Stimulated activated CD8-positive, alpha-beta memory T cell treated with anti-CD3 and anti-CD28 coated beads, Interleukin-7, amount 100 ng/mL, for 24 hours (primary cell): Measurements from ENCODE around the gene CA7.
"Not testable (repeated sequence)": the region's sequence is repeated elsewhere in the genome, so short reads cannot be mapped to it uniquely, and the experiment has no call there.

ENCODE experiments used
- DNase-seq: peaks from one replicate; pipeline ENCODE4 v3.0.0-alpha.2; 2020; ENCODE audit warnings: low read depth

CA7 gene

GRCh38 chr16:66846831-66847230 is 2.6 kb downstream of the CA7 start:
- no peak for DNase-seq

- no peak for DNase-seq
Observed at GRCh38 chr16:66847533-66848067, 3.4 kb downstream of the CA7 start.

GRCh38 chr16:66848172-66848571 is 4.0 kb downstream of the CA7 start:
- no peak for DNase-seq

GRCh38 chr16:66849021-66849420 is 4.8 kb downstream of the CA7 start:
- DNase-seq: no peak

GRCh38 chr16:66849549-66849948 is 5.3 kb downstream of the CA7 start:
- DNase-seq: no peak

- no peak for DNase-seq
Observed at GRCh38 chr16:66850115-66850815, 6.1 kb downstream of the CA7 start.

- DNase-seq: no peak
Observed at GRCh38 chr16:66851166-66851964, 7.2 kb downstream of the CA7 start.

GRCh38 chr16:66853261-66854139 is 9.3 kb downstream of the CA7 start:
- no peak for DNase-seq

- DNase-seq: no peak
Observed at GRCh38 chr16:66856184-66856730, 12.0 kb downstream of the CA7 start.

GRCh38 chr16:66856801-66857200 is 12.6 kb downstream of the CA7 start:
- no peak for DNase-seq

DNA sequence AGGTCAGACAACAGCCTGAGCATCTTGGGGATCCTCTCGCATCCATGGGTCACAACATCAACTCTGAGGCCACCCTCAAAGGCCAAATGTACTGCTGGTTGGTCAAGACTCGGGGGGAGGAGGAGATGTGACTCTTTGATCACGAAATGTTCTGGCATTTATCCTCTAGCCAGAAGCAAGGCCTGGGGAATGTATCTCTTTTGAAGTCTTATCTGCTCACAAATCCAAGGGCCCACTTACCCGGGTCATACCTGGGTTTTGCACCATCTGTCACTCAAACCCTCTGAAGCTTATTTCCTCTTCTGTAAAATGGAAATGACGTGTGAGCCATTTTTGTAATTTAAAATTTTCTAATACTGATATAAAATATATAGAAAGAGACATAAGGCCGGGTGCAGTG is 13.2 kb downstream of the CA7 start:
- no peak for DNase-seq

- no peak for DNase-seq
Observed at GRCh38 chr16:66858740-66859396, 14.7 kb downstream of the CA7 start.

DNA sequence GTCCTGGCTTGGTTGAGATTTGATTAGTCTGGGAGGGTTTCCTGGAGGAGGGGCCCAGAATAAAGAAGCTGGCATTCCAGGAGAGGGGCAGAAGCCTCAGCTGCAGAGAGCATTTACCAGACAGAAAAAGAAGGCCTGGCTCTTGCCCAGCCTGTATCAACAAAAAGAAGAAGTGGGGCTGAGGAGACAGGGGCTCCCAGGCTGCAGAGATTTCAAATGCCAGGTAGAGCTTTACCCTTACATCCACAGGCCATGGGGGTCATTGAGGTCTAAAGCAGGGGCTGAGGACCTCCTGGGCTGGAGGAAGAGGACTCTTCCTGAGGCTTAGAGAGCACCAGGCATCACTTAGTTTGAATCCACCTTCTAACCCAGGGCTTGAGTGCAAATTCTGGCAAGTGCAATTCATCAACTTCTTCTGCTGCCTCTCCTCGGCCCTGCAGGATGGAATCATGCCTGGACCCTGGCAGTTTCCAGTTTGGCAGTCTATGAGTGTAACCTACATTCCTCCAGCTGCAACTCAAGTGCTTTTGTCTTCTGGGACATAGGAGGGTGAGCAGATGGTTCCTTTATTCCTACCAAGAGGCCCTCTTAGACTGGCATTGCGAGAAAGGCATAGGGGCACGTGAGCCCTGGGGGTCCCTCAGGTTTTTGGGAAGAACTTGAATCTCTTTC is 15.3 kb downstream of the CA7 start:
- no peak for DNase-seq

- no peak for DNase-seq
Observed at GRCh38 chr16:66862023-66862520, 17.9 kb downstream of the CA7 start.

GRCh38 chr16:66863707-66864106 is 19.5 kb downstream of the CA7 start:
- DNase-seq: no peak

DNA sequence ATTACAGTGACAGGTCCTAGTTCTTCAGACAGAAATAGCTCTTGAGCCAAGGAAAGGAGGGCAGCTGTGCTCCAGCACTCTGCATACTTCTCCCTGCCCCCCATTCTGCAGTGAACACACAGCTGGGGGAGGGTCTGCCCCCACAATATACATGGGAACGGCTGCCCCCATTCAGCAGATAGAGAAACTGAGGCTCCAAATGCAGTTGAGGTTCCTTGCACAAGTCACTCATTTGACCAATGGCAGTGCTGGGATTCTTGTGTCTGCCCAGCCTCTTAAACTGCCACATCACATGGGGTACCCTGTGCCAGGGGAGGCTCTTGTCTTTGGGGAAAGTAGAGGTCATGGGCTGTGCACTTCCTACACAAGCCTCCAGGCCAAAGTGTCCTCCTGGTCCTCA is 25.2 kb downstream of the CA7 start:
- no peak for DNase-seq

GRCh38 chr16:66871363-66871762 is 27.1 kb downstream of the CA7 start:
- not testable (repeated sequence) for DNase-seq

GRCh38 chr16:66871840-66872239 is 27.6 kb downstream of the CA7 start:
- no peak for DNase-seq

- no peak for DNase-seq
Observed at GRCh38 chr16:66872559-66872942, 28.3 kb downstream of the CA7 start.

DNA sequence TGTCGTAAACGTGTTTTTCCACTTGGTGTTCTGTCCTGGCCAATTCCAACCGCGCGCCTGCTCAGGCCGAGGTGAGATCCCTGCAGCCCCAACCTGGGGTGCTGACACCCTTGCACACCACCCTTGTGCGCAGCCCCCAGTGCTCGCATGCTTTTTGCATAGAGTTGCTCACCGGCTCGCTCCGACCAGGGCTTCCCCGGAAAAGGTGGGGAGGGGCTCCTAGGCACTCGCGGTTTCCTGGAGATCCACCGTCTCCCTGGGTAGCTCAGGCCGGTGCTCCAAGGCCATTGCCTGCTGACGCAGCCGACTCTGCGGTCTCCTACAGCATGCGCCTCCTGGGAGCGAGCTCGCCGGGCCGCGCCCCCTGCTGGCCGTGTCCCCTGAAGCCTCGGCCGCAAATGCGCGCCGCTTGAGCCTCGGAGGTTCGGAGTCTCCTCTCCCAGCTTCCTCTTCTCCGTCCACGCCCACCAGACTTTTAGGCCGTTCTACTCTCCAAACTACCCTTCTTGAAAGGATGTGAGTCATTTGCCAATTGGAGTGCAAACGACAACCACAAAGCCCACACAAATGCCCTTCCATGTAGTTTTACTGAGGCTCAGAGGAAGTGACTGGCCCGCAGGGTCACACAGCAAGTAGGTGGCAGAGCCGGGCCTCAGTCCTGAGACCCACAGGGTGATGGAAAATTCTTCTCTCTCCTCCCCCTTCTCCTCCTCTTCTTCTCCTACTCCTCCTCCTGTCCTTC is 28.9 kb downstream of the CA7 start:
- peak; percentile 88 for DNase-seq
